22Rv1 (cell line): ENCODE measurements around the gene MIPEP.

Experiments
- CTCF ChIP-seq: fragments of 450-650 bp; IDR thresholded peaks from 2 replicates; pipeline ENCODE4 v1.5.1; 2017; ENCODE audit warnings: mild to moderate bottlenecking
- ZFX ChIP-seq: fragments of 450-650 bp; IDR thresholded peaks from 2 replicates; pipeline ENCODE4 v1.6.1; 2017; ENCODE audit warnings: antibody characterized with exemption, borderline replicate concordance

GRCh38 chr13:23735329-23735728, 153.9 kb downstream of the MIPEP start:
- TF ChIP-seq CTCF = no peak
- TF ChIP-seq ZFX = no peak
